OCI-LY7 (cell line): ENCODE results near the gene CILP2.

Experiments used
- CTCF ChIP-seq: fragments of 200-600 bp; sonication (generic); conservative IDR thresholded peaks from 2 replicates; pipeline ENCODE4 v1.5.1; 2014; ENCODE audit warnings: mild to moderate bottlenecking, antibody characterized with exemption, low read length, moderate library complexity, mixed read lengths
- EZH2phosphoT487 ChIP-seq: fragments of 200-600 bp; sonication (generic); IDR thresholded peaks from 2 replicates; pipeline ENCODE4 v1.6.1; 2018; ENCODE audit warnings: low read depth, borderline replicate concordance, mild to moderate bottlenecking, mixed run types, antibody characterized with exemption, low read length, moderate library complexity, mixed read lengths

- no peak for TF ChIP-seq CTCF
- TF ChIP-seq EZH2phosphoT487, result no peak
These were observed 23.8 kb upstream of the CILP2 start for GRCh38 chr19:19514215-19514657.
